Ishikawa (cell line): ENCODE measurements around the gene NUCB1.

Source experiments
- CEBPB ChIP-seq: IDR thresholded peaks from 2 replicates; pipeline ENCODE4 v1.6.1; 2012
- CREB1 ChIP-seq: IDR thresholded peaks from 2 replicates; pipeline ENCODE4 v1.6.1; 2012; ENCODE audit warnings: low read depth
- EGR1 ChIP-seq: IDR thresholded peaks from 2 replicates; pipeline ENCODE4 v1.6.1; 2012
- EP300 ChIP-seq: IDR thresholded peaks from 2 replicates; pipeline ENCODE4 v1.6.1; 2012; ENCODE audit warnings: borderline replicate concordance
- FOXM1 ChIP-seq: IDR thresholded peaks from 2 replicates; pipeline ENCODE4 v1.6.1; 2012; ENCODE audit warnings: low read depth, borderline replicate concordance
- NFIC ChIP-seq: IDR thresholded peaks from 2 replicates; pipeline ENCODE4 v1.6.1; 2012
- RAD21 ChIP-seq: IDR thresholded peaks from 2 replicates; pipeline ENCODE4 v1.6.1; 2012; ENCODE audit warnings: low read depth
- TAF1 ChIP-seq: IDR thresholded peaks from 2 replicates; pipeline ENCODE4 v1.6.1; 2012; ENCODE audit warnings: low read depth, mild to moderate bottlenecking
- TCF12 ChIP-seq: IDR thresholded peaks from 2 replicates; pipeline ENCODE4 v1.6.1; 2012; ENCODE audit warnings: low read depth
- TEAD4 ChIP-seq: IDR thresholded peaks from 2 replicates; pipeline ENCODE4 v1.6.1; 2012
- YY1 ChIP-seq: IDR thresholded peaks from 2 replicates; pipeline ENCODE4 v1.6.1; 2012; ENCODE audit warnings: low read depth
- ZBTB7A ChIP-seq: IDR thresholded peaks from 2 replicates; pipeline ENCODE4 v1.6.1; 2012; ENCODE audit warnings: low read depth
- TF ChIP-seq, protein P1 (sequence below): IDR thresholded peaks from 2 replicates; pipeline ENCODE4 v1.6.1; 2012
- TF ChIP-seq, protein P2 (sequence below): IDR thresholded peaks from 2 replicates; pipeline ENCODE4 v1.6.1; 2012; ENCODE audit warnings: low read depth, mild to moderate bottlenecking
- TF ChIP-seq, protein P3 (sequence below): IDR thresholded peaks from 2 replicates; pipeline ENCODE4 v1.6.1; 2012

The NUCB1 gene

DNA sequence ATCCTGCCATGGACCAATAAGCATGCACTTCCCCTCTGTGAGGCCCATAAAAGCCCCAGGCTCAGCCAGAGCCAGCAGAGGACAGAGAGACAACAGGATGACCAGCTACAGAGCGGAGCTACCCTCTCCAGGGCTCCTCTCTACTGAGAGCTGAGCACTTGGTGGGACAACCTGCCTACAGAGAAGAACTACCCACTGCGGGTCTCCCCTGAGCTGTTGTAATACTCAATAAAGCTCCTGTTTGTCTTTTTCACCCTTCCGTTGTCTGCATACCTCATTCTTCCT, 47.1 kb downstream of the NUCB1 start:
- TF ChIP-seq EGR1 (no peak), CREB1 (no peak), TEAD4 (no peak), TAF1 (no peak)

DNA sequence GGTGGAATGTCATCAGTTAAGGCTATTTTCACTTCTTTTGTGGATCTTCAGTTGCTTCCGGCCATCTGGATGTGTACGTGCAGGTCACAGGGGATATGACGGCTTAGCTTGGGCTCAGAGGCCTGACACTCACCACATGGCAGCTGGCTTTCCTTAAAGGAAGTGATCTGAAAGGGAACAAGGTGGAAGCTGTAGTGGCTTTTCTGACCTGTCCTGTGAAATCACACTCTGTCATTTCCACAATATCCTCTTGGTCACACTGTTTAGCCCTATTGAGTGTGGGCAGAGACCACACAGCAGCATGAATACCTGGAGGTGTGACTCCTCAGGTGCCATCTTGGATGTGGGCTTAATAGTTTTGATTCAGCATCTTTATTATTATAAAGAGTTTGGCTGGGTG, 50.0 kb downstream of the NUCB1 start:
- no peak for TF ChIP-seq EP300
- TF ChIP-seq TCF12 = no peak
- no peak for TF ChIP-seq TAF1
- TF ChIP-seq, protein P1, sequence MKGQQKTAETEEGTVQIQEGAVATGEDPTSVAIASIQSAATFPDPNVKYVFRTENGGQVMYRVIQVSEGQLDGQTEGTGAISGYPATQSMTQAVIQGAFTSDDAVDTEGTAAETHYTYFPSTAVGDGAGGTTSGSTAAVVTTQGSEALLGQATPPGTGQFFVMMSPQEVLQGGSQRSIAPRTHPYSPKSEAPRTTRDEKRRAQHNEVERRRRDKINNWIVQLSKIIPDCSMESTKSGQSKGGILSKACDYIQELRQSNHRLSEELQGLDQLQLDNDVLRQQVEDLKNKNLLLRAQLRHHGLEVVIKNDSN = no peak
- TF ChIP-seq, protein P2, sequence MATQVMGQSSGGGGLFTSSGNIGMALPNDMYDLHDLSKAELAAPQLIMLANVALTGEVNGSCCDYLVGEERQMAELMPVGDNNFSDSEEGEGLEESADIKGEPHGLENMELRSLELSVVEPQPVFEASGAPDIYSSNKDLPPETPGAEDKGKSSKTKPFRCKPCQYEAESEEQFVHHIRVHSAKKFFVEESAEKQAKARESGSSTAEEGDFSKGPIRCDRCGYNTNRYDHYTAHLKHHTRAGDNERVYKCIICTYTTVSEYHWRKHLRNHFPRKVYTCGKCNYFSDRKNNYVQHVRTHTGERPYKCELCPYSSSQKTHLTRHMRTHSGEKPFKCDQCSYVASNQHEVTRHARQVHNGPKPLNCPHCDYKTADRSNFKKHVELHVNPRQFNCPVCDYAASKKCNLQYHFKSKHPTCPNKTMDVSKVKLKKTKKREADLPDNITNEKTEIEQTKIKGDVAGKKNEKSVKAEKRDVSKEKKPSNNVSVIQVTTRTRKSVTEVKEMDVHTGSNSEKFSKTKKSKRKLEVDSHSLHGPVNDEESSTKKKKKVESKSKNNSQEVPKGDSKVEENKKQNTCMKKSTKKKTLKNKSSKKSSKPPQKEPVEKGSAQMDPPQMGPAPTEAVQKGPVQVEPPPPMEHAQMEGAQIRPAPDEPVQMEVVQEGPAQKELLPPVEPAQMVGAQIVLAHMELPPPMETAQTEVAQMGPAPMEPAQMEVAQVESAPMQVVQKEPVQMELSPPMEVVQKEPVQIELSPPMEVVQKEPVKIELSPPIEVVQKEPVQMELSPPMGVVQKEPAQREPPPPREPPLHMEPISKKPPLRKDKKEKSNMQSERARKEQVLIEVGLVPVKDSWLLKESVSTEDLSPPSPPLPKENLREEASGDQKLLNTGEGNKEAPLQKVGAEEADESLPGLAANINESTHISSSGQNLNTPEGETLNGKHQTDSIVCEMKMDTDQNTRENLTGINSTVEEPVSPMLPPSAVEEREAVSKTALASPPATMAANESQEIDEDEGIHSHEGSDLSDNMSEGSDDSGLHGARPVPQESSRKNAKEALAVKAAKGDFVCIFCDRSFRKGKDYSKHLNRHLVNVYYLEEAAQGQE = no peak
- TF ChIP-seq YY1 = no peak
- TF ChIP-seq EGR1 = no peak
- no peak for TF ChIP-seq ZBTB7A
- no peak for TF ChIP-seq FOXM1
- TF ChIP-seq CEBPB = no peak
- TF ChIP-seq CREB1 = no peak
- no peak for TF ChIP-seq RAD21
- no peak for TF ChIP-seq NFIC
- no peak for TF ChIP-seq TEAD4
- TF ChIP-seq, protein P3, sequence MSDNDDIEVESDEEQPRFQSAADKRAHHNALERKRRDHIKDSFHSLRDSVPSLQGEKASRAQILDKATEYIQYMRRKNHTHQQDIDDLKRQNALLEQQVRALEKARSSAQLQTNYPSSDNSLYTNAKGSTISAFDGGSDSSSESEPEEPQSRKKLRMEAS = no peak

DNA sequence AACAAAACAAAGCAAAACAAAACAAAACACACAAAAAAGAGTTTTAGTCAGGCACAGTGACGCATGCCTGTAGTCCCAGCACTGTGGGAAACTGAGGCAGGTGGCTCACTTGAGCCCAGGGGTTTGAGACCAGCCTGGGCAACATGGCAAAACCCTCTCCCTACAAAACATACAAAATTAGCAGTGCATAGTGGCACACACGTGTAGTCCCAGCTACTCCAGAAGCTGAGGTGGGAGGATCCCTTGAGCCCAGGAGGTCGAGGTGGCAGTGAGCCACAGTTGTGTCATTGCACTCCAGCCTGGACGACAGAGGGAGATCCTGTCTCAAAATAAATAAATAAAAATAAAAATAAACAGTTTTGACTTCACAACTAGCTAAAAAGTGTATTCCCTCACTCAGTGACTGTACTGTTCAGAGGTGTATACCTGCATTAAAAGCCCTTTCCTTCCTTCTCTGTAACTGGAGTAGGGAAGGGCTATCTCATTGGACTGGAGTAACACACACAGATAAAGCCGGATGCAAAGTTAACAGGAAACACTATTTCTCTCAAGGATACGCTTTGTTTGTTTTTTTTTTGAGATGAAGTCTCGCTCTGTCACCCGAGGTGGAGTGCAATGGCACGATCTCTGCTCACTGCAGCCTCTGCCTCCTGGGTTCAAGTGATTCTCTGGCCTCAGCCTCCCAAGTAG, 50.9 kb downstream of the NUCB1 start:
- TF ChIP-seq FOXM1 (no peak), TAF1 (no peak), ZBTB7A (no peak), YY1 (no peak), EP300 (no peak)
- TF ChIP-seq, protein P1 = no peak

DNA sequence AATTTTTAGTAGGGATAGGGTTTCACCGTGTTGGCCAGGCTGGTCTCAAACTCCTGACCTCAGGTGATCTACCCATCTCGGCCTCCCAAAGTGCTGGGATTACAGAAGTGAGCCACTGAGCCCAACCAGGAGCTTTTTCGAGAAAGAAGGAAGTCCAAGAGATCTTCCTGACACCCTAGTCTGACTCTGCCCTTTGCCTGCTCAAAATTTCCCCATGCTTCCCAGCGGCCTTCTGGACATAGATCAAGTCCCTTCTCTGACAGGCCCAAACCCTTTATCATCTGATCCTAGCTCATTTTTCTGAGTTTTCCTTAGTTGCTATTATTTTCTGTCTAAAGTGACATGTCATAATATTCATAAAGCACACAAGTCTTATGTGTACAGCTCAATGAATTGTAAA, 53.0 kb downstream of the NUCB1 start:
- no peak for TF ChIP-seq RAD21
- TF ChIP-seq, protein P2 = no peak
- TF ChIP-seq ZBTB7A = no peak
- no peak for TF ChIP-seq TAF1
- no peak for TF ChIP-seq YY1
- no peak for TF ChIP-seq NFIC
- TF ChIP-seq, protein P3 = no peak
- no peak for TF ChIP-seq EGR1
- no peak for TF ChIP-seq FOXM1
- no peak for TF ChIP-seq CEBPB
- no peak for TF ChIP-seq CREB1

DNA sequence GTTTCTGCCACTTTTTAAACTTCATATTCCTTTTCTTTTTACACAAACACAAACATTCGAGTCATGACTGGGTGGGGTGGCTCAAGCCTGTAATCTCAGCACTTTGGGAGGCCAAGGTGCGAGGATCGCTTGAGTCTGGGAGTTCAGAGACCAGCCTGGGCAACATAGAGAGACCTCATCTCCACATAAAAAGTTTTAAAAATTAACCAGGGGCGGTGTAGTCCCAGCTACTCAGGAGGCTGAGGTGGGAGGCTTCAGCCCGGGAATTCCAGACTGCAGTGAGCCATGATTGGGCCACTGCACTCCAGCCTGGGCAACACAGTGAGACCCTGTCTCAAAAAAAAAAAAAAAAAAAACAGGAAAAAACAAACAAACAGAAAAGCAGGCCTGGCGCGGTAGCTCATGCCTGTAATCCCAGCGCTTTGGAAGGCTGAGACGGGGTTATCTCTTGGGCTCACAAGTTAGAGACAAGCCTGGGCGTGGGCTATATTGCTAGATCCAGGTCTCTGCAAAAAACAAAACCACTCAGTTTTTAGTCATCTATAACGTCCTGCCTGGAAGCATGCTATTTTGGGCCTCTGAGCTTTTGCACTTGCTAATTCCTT, 54.0 kb downstream of the NUCB1 start:
- TF ChIP-seq, protein P3 = no peak
- TF ChIP-seq TCF12 (no peak), RAD21 (no peak), FOXM1 (no peak), CREB1 (no peak)
- TF ChIP-seq, protein P2 = no peak
